K562 (cell line): Measurements from ENCODE around the gene PNPLA2. TPM values are rescaled to one million over a fixed set of nuclear protein-coding genes. Genes with fewer than 3 reads are reported as not detected.

ENCODE experiments used
- BCOR ChIP-seq: fragments of 450-650 bp; IDR thresholded peaks from 2 replicates; pipeline ENCODE4 v1.6.1; 2016
- CBX2 ChIP-seq: fragments of 200-600 bp; sonication (generic); IDR thresholded peaks from one replicate; pipeline ENCODE4 v1.6.1; 2012; ENCODE audit warnings: mild to moderate bottlenecking, low read length, inconsistent platforms; ENCODE audit not compliant: insufficient read depth, poor library complexity, severe bottlenecking
- CHD1 ChIP-seq: fragments of 200-600 bp; sonication (generic); IDR thresholded peaks from one replicate; pipeline ENCODE4 v1.6.1; 2012; ENCODE audit warnings: mild to moderate bottlenecking, moderate library complexity, low read length, inconsistent platforms
- ESRRA ChIP-seq: fragments of 450-650 bp; IDR thresholded peaks from 2 replicates; pipeline ENCODE4 v1.6.1; 2014; ENCODE audit warnings: low read depth, mild to moderate bottlenecking, moderate library complexity, borderline replicate concordance
- FOXM1 ChIP-seq, 2 experiments: fragments of 450-650 bp in 1 of 2; sonication (generic) in 1 of 2; formaldehyde crosslinking in 1 of 2; IDR thresholded peaks; 2 replicates each; pipeline versions ENCODE4 v1.6.1 to v1.9.0; 2017 to 2022; ENCODE audit warnings: low read depth in 2 of 2, mild to moderate bottlenecking in 2 of 2, missing genetic modification reagents in 1 of 2, moderate library complexity in 1 of 2
- GMEB1 ChIP-seq: fragments of 250-450 bp; sonication (Bioruptor Pico); IDR thresholded peaks from 2 replicates; pipeline ENCODE4 v1.4.0; 2020; ENCODE audit warnings: mild to moderate bottlenecking
- HCFC1 ChIP-seq: IDR thresholded peaks from 2 replicates; pipeline ENCODE4 v1.6.1; 2012; ENCODE audit warnings: low read depth, low read length, improper control_type of control experiment
- HMG20B ChIP-seq: fragments of 250-450 bp; sonication (Bioruptor Pico); IDR thresholded peaks from 2 replicates; pipeline ENCODE4 v1.5.0; 2021; ENCODE audit warnings: mild to moderate bottlenecking
- IRF2 ChIP-seq: sonication (generic); formaldehyde crosslinking; IDR thresholded peaks from 2 replicates; pipeline ENCODE4 v1.8.1; 2022; ENCODE audit warnings: mild to moderate bottlenecking, missing genetic modification reagents
- MAZ ChIP-seq, 2 experiments: fragments of 450-650 bp in 1 of 2; sonication (generic) in 1 of 2; formaldehyde crosslinking; IDR thresholded peaks in 1 of 2; conservative IDR thresholded peaks in 1 of 2; 2 replicates each; pipeline versions ENCODE4 v1.4.0 to v1.5.0; 2020; ENCODE audit warnings: mild to moderate bottlenecking in 1 of 2, missing genetic modification reagents in 1 of 2
- NONO ChIP-seq, 2 experiments: fragments of 200-400 bp in 1 of 2; fragments of 450-650 bp in 1 of 2; formaldehyde crosslinking in 1 of 2; IDR thresholded peaks; 2 replicates each; pipeline ENCODE4 v1.6.1; 2017; ENCODE audit warnings: low read depth in 2 of 2, mild to moderate bottlenecking in 2 of 2, moderate library complexity in 2 of 2, low read length in 1 of 2
- POLR2AphosphoS5 ChIP-seq: IDR thresholded peaks from 2 replicates; pipeline ENCODE4 v1.6.1; 2011; ENCODE audit warnings: mild to moderate bottlenecking, low read depth, low read length, moderate library complexity; ENCODE audit not compliant: control insufficient read depth, insufficient read depth
- PURB ChIP-seq: sonication (generic); formaldehyde crosslinking; IDR thresholded peaks from 2 replicates; pipeline ENCODE4 v1.9.0; 2021; ENCODE audit warnings: low read depth, mild to moderate bottlenecking, missing genetic modification reagents
- RBFOX2 ChIP-seq: fragments of 200-400 bp; formaldehyde crosslinking; IDR thresholded peaks from 2 replicates; pipeline ENCODE4 v1.6.1; 2017; ENCODE audit warnings: low read depth, mild to moderate bottlenecking, low read length, moderate library complexity
- RBM39 ChIP-seq: fragments of 200-400 bp; formaldehyde crosslinking; optimal IDR thresholded peaks from 2 replicates; pipeline ENCODE3; 2018; ENCODE audit warnings: low read depth, low read length
- SNRNP70 ChIP-seq: fragments of 200-400 bp; formaldehyde crosslinking; optimal IDR thresholded peaks from 2 replicates; pipeline ENCODE3; 2017; ENCODE audit warnings: low read depth, low read length
- SRSF7 ChIP-seq: fragments of 200-400 bp; formaldehyde crosslinking; optimal IDR thresholded peaks from 2 replicates; pipeline ENCODE3; 2017; ENCODE audit warnings: mild to moderate bottlenecking, low read depth, low read length
- THAP12 ChIP-seq: fragments of 250-450 bp; sonication (Bioruptor Pico); IDR thresholded peaks from 2 replicates; pipeline ENCODE4 v1.9.0; 2021; ENCODE audit warnings: mild to moderate bottlenecking, inconsistent platforms
- ZFP36 ChIP-seq: fragments of 150-350 bp; IDR thresholded peaks from 2 replicates; pipeline ENCODE4 v1.6.1; 2018; ENCODE audit warnings: low read length, low read depth; ENCODE audit not compliant: partially characterized antibody
- ZNF134 ChIP-seq: fragments of 250-450 bp; sonication (Bioruptor Pico); conservative IDR thresholded peaks from 2 replicates; pipeline ENCODE4 v1.4.0; 2020
- ZNF253 ChIP-seq: fragments of 250-450 bp; sonication (Bioruptor Pico); conservative IDR thresholded peaks from 2 replicates; pipeline ENCODE4 v1.6.1; 2021; ENCODE audit warnings: mild to moderate bottlenecking
- polyA plus RNA-seq, 8 experiments: library from polyadenylated mRNA; depleted of rRNA in 4 of 8; stranded (reverse) in 5 of 8; unstranded in 3 of 8; fragments of >200 nt; fragmentation: Nextera tagmentation in 2 of 8; fragmentation: Illumina TruSeq in 1 of 8; extraction: Ambion mirVana in 2 of 8; extraction: Trizol in 1 of 8; gene quantifications; 2 replicates each; pipeline versions ENCODE4 v1.2.1 to v1.2.3, GENCODE V29; 2011 to 2014; ENCODE audit warnings: inconsistent platforms in 1 of 8, missing spikeins in 1 of 8
- total RNA-seq, 7 experiments: library from RNA; depleted of rRNA in 6 of 7; stranded (reverse); fragments of >200 nt in 6 of 7; fragmentation: Illumina TruSeq in 2 of 7; extraction: Trizol in 2 of 7; gene quantifications; 2 replicates each; pipeline versions ENCODE4 v1.2.1 to v1.2.3, GENCODE V29; 2011 to 2021; ENCODE audit warnings: low replicate concordance in 1 of 7
- TF ChIP-seq, protein P1 (sequence below): sonication (generic); formaldehyde crosslinking; IDR thresholded peaks from 2 replicates; pipeline ENCODE4 v1.8.0; 2022; ENCODE audit warnings: mild to moderate bottlenecking, low read depth, missing genetic modification reagents

PNPLA2 gene
- total and polyA plus RNA-seq, 9 of the 15 experiments (the other 6 are each of a cell fraction or from before 2014, with no cell fraction given): 0.39 to 87.1 (median 8.4) TPM

GRCh38 chr11:777288-778255 is 41.1 kb upstream of the PNPLA2 start, which contains the start of gene GATD1 (continued):
- TF ChIP-seq ESRRA (peak; percentile 41; the same call in 1 of the 2 replicates), POLR2AphosphoS5 (peak; percentile 87), BCOR (no peak), RBM39 (no peak), HMG20B (no peak), GMEB1 (peak; percentile 44), SNRNP70 (no peak), CHD1 (no peak), PURB (CRISPR knock-in tag) (no peak), RBFOX2 (peak; percentile 85), CBX2 (no peak), MAZ (CRISPR knock-in tag; conservative IDR thresholded peaks at IDR 0.05 in 1 of 2, IDR thresholded peaks at IDR 0.05 in 1 of 2) (peak in 1 of 2 experiments; percentile 50; a peak in 1 of 4 replicates), IRF2 (CRISPR knock-in tag) (no peak), NONO (IDR thresholded peaks at IDR 0.05; ENCODE audit: low read depth in 2 of 2, low read length in 1 of 2) (peak; percentile 78 to 85), HCFC1 (0 out of 2 replicates have a peak, but pooled peaks have one; percentile 35), ZNF134 (CRISPR knock-in tag) (no peak), SRSF7 (no peak), THAP12 (CRISPR knock-in tag) (peak; percentile 87), ZFP36 (no peak), FOXM1 (IDR thresholded peaks at IDR 0.05; ENCODE audit: low read depth) (no peak), FOXM1 (CRISPR knock-in tag; IDR thresholded peaks at IDR 0.05; ENCODE audit: low read depth) (peak; percentile 7; the same call in 1 of the 2 replicates), ZNF253 (CRISPR knock-in tag) (no peak)
- TF ChIP-seq, protein P1, sequence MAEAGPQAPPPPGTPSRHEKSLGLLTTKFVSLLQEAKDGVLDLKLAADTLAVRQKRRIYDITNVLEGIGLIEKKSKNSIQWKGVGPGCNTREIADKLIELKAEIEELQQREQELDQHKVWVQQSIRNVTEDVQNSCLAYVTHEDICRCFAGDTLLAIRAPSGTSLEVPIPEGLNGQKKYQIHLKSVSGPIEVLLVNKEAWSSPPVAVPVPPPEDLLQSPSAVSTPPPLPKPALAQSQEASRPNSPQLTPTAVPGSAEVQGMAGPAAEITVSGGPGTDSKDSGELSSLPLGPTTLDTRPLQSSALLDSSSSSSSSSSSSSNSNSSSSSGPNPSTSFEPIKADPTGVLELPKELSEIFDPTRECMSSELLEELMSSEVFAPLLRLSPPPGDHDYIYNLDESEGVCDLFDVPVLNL (CRISPR knock-in tag): no peak
